Activated T-helper 1 cell treated with Interleukin-2 at 50 U/mL for 16 hours (primary cell): ENCODE measurements around the gene FLRT3.

ENCODE experiments used
- DNase-seq: peaks from one replicate; pipeline ENCODE4 v3.0.0-alpha.2; 2020; ENCODE audit warnings: low read depth

The FLRT3 gene

GRCh38 chr20:14319704-14320103, 17.7 kb downstream of the FLRT3 start:
- no peak for DNase-seq

GRCh38 chr20:14313341-14314020, 23.9 kb downstream of the FLRT3 start:
- no peak for DNase-seq

- DNase-seq, result no peak
These were observed 25.4 kb downstream of the FLRT3 start for GRCh38 chr20:14312001-14312400.

DNA sequence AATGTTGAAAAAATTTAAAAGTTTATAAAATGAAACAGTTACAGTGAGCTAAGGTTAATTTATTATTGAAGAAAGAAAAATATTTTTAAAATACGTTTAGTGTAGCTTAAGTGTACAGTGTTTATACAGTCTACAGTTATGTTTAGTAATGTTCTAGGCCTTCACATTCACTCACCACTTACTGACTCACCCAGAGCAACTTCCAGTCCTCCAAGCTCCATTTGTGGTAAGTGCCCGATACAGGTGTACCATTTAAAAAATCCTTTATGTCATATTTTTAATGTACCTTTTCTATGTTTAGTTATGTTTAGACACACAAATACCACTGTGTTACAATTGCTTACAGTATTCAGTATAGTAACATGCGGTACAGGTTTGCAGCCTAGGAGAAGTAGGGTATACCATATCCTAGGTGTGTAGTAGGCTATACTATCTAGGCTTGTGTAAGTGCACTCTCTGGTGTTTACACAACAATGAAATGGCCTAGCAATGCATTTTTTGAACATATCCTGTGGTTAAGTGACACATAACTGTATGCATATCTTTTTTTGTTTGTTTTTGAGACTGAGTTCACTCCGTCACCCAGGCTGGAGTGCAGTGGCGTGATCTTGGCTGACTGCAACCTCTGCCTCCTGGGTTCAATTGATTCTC, 26.3 kb downstream of the FLRT3 start:
- no peak for DNase-seq

DNA sequence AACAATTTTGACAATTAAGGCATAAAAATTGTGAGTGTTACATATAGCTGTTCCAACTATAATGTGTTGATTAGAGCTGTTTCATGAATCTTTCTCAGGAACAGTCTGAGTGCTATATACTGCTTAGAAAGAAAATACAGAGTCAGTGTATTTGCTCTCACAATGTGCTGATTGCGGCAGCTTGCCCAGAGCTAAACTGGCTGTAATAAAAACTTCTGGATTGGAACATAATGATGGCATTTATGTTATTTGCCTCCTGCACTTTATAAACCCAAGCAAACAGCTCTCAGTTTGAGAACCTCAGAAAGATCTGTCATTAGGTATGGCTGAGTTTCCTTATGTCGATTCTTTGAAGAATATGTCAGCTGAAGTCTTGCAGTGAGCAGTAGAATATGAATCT, 29.5 kb downstream of the FLRT3 start:
- DNase-seq, result no peak

GRCh38 chr20:14304472-14304871, 32.9 kb downstream of the FLRT3 start:
- DNase-seq, result no peak

DNA sequence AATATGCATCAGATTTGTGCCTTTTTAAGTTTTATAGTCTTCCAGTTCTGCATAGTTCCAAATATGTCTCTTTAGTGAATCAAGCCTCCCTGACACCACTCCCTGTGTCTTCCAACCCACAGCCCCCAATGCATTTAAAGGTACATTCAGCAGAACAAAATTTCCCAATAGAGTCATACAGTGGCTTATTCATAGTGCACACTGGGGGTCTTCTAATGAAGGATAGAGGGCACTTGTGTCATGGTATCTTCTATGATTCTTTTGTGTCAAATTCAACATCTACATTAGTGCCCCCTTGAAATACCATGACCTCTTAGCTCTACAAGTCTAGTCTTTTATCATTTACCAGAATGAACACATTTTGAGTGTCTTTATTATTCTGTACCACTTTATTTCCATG, 33.8 kb downstream of the FLRT3 start:
- no peak for DNase-seq

- no peak for DNase-seq
These were observed 34.3 kb downstream of the FLRT3 start for GRCh38 chr20:14303106-14303505.

DNA sequence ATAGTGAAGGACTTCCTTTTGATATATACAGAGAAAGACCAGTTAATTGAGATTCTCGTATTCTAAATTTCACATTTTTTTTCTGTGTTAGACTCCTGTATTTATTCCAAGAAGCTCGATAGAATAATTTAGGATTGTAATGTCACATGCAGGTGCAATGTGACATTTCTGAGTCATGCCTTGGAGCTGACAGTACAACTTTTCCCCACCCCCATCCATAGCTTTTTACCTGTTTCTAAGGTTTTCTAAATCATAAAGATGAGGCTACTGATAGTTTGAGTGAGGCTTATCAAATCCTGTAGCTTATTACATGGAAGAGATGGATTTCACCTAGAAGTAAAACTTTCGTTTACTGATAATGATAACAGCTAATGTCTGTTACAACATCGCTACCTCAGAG, 37.6 kb downstream of the FLRT3 start:
- no peak for DNase-seq

DNA sequence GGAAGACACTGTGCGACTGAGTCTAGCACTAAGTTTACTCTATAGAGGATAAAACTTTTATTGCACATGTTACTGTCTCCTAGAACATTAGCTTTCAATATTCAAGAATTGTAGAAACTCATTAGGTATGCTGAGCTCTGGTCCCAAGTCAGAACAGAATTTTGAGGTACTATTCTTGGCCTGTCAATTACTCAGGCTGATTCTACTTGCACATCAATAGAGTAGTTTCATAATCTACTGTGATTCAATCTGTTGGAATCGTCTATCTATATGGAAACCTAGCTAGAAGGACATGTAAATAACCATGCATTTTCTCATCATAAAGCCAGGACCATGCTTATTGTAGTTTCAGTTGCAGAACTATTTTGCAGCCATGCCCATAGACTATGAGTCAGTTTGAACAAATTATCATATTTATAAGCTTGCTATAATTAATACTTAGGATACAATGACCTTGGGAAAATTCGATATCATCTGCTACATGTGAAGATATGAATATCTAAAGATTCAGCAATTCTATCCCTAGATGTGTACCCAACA, 41.6 kb downstream of the FLRT3 start:
- DNase-seq, result no peak

- DNase-seq, result no peak
These were observed 42.2 kb downstream of the FLRT3 start for GRCh38 chr20:14295238-14295637.

DNA sequence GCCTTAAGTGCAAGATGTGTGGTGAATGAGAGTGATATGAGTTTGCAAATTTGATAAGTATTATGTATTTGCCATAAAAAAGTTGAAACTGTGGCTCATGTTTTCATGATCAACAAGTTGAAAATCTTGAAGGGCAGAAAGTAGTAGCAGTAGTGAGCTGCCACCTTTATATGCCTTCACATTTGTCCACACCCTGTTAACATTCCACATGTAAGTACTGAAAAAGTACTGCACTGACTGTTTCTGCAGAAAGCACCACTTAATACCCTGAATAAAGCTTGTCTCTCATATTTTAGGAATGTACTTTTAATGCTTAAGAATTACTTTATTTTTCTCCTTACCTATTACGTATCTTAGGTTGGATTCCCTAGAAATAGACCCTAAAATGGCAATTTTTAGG, 45.9 kb downstream of the FLRT3 start:
- DNase-seq, result no peak

DNA sequence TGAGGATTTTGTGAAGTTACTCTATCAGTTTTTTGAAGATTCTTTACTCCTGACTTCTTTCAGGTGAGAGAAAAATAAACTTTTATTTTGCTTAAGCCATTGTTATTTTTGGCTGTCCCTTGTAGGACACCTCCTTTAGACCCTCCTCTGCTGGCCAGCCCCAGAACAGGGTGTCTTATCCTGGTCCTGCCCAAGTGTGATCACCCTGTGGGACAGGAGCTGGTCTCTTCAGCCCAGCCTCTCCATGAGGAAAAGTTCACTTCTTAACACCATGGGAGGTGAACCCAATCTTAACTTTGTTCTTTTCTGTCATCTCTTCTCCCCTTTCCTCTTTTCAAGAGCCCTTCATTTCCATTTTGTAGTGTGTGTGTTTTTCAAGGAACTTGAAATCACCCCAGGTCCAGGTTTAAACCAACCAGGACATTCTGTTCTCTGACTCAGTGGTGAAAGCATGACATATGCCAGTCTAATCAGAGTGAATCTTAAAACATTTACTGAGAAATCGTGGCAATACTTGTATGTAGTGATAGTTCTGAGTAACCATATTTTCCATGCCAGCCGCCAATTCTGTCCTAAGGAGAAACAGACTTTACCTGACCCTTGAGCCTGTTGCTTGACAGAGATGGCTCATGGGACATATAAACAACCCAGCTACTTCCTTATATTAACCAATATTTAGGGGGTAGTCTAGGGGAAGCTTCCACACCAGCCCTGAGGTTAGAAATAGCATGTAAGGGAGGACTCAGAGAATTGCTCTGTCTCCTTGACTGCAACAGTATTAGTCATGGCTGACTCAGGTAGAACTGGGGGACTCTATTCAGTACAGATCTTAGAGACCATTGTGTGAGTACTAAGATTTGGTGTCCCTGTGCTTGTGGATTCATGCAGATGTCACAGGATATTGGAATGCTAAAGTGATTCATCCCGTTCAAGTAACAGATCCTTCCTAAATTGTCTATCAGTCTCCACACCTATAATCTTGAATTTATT, 48.8 kb downstream of the FLRT3 start:
- DNase-seq, result no peak

- DNase-seq, result no peak
These were observed 53.0 kb downstream of the FLRT3 start for GRCh38 chr20:14284443-14284842.

DNA sequence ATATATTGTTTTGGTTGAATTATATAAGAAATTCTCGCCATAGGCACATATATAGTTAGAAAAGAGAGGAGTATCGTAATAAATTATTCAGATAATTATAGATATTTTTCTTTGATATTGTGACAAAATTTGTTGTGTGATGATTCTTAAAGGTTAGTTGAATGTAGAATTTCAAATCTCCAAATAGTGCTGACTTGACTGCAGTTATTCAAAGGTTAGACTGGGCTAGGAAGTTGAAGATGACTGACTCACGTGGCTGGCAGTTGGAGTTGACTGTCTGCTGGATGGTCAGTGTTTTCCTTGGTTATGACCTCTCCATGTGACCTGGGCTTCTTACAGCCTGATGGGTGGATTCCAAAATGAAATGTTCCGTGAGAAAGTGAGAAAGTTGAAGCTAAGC, 55.3 kb downstream of the FLRT3 start:
- no peak for DNase-seq
